Lung microvascular endothelial cell (primary cell): Measurements from ENCODE around the gene PEPD. TPM values are rescaled to one million over a fixed set of nuclear protein-coding genes. Genes with fewer than 3 reads are reported as not detected.

Experiments
- DNase-seq, 2 donors: peaks; one replicate each; pipeline versions ENCODE4 v3.0.0 to v3.0.0-alpha.2; 2010; ENCODE audit warnings: low read depth in 2 of 2
- total RNA-seq: library from RNA; depleted of rRNA; stranded (reverse); fragments of >200 nt; gene quantifications from 2 replicates; pipeline ENCODE4 v1.2.1, GENCODE V29; 2014

Gene PEPD
- total RNA-seq, 1 donor from 2014 or later, result 89.3 TPM

- no peak for DNase-seq
These were observed 9.6 kb downstream of the PEPD start for GRCh38 chr19:33512021-33512420.

GRCh38 chr19:33511346-33511745 lies 10.2 kb downstream of the PEPD start:
- no peak for DNase-seq

GRCh38 chr19:33510462-33511194 lies 11.0 kb downstream of the PEPD start:
- DNase-seq, result no peak

- DNase-seq, result no peak
These were observed 11.8 kb downstream of the PEPD start for GRCh38 chr19:33509774-33510173.

- no peak for DNase-seq
These were observed 12.5 kb downstream of the PEPD start for GRCh38 chr19:33508941-33509614.

- no peak for DNase-seq
These were observed 13.2 kb downstream of the PEPD start for GRCh38 chr19:33508431-33508830.

- DNase-seq, result no peak
These were observed 13.6 kb downstream of the PEPD start for GRCh38 chr19:33508009-33508408.

GRCh38 chr19:33507021-33507956 lies 14.3 kb downstream of the PEPD start:
- peak; percentile 32 to 39 for DNase-seq

GRCh38 chr19:33506498-33506897 lies 15.1 kb downstream of the PEPD start:
- DNase-seq, result no peak

GRCh38 chr19:33505823-33506222 lies 15.8 kb downstream of the PEPD start:
- DNase-seq, result no peak

GRCh38 chr19:33505148-33505547 lies 16.4 kb downstream of the PEPD start:
- no peak for DNase-seq

- no peak for DNase-seq
These were observed 17.5 kb downstream of the PEPD start for GRCh38 chr19:33504058-33504444.

- DNase-seq, result no peak
These were observed 18.0 kb downstream of the PEPD start for GRCh38 chr19:33503433-33504057.

- no peak for DNase-seq
These were observed 18.6 kb downstream of the PEPD start for GRCh38 chr19:33503030-33503429.

- no peak for DNase-seq
These were observed 19.1 kb downstream of the PEPD start for GRCh38 chr19:33502521-33502920.

- no peak for DNase-seq
These were observed 19.8 kb downstream of the PEPD start for GRCh38 chr19:33501693-33502356.

GRCh38 chr19:33500991-33501390 lies 20.6 kb downstream of the PEPD start:
- DNase-seq, result no peak

GRCh38 chr19:33500586-33500985 lies 21.0 kb downstream of the PEPD start:
- no peak for DNase-seq

- no peak for DNase-seq
These were observed 21.7 kb downstream of the PEPD start for GRCh38 chr19:33499671-33500506.

GRCh38 chr19:33499248-33499647 lies 22.3 kb downstream of the PEPD start:
- DNase-seq, result no peak
